Measurements from ENCODE around the gene PAX5.

The PAX5 gene

DNA sequence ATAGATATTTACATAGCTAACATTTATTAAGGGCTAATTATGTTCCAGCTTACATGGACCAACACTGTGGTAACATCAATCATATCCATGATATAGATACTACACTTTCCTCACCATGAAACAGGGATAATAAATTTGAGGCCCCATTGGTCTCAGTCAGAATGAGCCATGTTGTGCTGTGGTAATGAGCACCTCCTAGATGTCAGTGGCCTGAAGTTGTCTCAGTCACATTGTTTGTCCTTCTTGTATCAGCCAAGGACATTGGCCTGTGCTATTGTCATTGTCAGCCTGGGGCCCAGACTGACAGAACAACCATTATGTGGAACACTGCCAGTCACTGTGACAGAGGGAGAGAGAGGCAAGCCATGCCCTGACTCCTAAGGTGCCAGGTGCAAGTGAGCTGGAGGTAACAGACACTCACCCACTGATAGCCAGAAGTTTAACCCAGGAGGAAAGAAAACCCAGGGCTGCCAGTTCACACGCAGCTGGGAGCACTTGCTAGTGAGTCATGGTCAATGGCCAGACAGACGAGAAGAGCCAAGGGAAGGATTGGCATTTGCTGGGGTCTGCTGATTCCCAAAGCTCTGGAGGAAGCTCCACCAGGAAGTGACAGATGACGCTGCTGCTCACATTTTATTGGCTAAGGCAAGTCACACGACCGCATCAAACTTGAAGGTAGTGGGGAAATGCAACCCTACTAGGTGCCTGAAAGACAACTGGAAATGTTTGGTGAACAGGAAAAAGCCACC lies 237.2 kb downstream of the PAX5 start:
- TF ChIP-seq FOXM1 (IDR thresholded peaks at IDR 0.05; ENCODE audit: borderline replicate concordance, low read depth) (no peak), CEBPB (IDR thresholded peaks at IDR 0.05) (no peak), YY1 (IDR thresholded peaks at IDR 0.05; ENCODE audit: low read depth) (no peak), RAD21 (IDR thresholded peaks at IDR 0.05; ENCODE audit: low read depth) (no peak), TAF1 (IDR thresholded peaks at IDR 0.05; ENCODE audit: low read depth) (no peak), CREB1 (IDR thresholded peaks at IDR 0.05; ENCODE audit: low read depth) (no peak), TCF12 (IDR thresholded peaks at IDR 0.05; ENCODE audit: low read depth) (no peak), EGR1 (IDR thresholded peaks at IDR 0.05) (no peak), NFIC (IDR thresholded peaks at IDR 0.05) (no peak), TEAD4 (IDR thresholded peaks at IDR 0.05) (no peak), EP300 (IDR thresholded peaks at IDR 0.05; ENCODE audit: borderline replicate concordance) (no peak)
- TF ChIP-seq, protein P1, sequence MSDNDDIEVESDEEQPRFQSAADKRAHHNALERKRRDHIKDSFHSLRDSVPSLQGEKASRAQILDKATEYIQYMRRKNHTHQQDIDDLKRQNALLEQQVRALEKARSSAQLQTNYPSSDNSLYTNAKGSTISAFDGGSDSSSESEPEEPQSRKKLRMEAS (IDR thresholded peaks at IDR 0.05) = no peak
- TF ChIP-seq, protein P2, sequence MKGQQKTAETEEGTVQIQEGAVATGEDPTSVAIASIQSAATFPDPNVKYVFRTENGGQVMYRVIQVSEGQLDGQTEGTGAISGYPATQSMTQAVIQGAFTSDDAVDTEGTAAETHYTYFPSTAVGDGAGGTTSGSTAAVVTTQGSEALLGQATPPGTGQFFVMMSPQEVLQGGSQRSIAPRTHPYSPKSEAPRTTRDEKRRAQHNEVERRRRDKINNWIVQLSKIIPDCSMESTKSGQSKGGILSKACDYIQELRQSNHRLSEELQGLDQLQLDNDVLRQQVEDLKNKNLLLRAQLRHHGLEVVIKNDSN (IDR thresholded peaks at IDR 0.05) = no peak

DNA sequence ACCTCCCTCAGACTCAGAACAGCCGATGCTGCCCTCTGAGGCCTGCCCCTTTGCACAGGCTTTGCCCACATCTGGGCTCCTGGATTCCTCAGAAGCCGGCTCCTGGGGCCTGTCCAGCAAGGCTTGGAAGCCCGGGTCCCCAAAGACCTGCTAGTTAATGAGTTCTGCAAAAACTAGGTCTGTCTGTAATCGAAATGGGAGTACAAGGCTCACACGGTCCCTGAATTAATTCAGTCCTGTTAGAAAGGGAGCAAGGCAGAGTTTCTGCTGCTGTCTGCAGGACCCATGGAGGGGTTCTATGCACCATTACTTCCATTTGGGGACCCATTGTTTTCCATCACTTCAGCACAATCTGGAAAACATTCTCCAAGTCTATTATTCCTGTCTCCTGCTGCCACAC lies 239.6 kb downstream of the PAX5 start:
- TF ChIP-seq, protein P3, sequence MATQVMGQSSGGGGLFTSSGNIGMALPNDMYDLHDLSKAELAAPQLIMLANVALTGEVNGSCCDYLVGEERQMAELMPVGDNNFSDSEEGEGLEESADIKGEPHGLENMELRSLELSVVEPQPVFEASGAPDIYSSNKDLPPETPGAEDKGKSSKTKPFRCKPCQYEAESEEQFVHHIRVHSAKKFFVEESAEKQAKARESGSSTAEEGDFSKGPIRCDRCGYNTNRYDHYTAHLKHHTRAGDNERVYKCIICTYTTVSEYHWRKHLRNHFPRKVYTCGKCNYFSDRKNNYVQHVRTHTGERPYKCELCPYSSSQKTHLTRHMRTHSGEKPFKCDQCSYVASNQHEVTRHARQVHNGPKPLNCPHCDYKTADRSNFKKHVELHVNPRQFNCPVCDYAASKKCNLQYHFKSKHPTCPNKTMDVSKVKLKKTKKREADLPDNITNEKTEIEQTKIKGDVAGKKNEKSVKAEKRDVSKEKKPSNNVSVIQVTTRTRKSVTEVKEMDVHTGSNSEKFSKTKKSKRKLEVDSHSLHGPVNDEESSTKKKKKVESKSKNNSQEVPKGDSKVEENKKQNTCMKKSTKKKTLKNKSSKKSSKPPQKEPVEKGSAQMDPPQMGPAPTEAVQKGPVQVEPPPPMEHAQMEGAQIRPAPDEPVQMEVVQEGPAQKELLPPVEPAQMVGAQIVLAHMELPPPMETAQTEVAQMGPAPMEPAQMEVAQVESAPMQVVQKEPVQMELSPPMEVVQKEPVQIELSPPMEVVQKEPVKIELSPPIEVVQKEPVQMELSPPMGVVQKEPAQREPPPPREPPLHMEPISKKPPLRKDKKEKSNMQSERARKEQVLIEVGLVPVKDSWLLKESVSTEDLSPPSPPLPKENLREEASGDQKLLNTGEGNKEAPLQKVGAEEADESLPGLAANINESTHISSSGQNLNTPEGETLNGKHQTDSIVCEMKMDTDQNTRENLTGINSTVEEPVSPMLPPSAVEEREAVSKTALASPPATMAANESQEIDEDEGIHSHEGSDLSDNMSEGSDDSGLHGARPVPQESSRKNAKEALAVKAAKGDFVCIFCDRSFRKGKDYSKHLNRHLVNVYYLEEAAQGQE (IDR thresholded peaks at IDR 0.05; ENCODE audit: low read depth) = no peak
- TF ChIP-seq RAD21 (IDR thresholded peaks at IDR 0.05; ENCODE audit: low read depth) (no peak), EP300 (IDR thresholded peaks at IDR 0.05; ENCODE audit: borderline replicate concordance) (no peak), TEAD4 (IDR thresholded peaks at IDR 0.05) (no peak), CEBPB (IDR thresholded peaks at IDR 0.05) (no peak), YY1 (IDR thresholded peaks at IDR 0.05; ENCODE audit: low read depth) (no peak), CREB1 (IDR thresholded peaks at IDR 0.05; ENCODE audit: low read depth) (no peak), TCF12 (IDR thresholded peaks at IDR 0.05; ENCODE audit: low read depth) (no peak), FOXM1 (IDR thresholded peaks at IDR 0.05; ENCODE audit: borderline replicate concordance, low read depth) (no peak), TAF1 (IDR thresholded peaks at IDR 0.05; ENCODE audit: low read depth) (no peak)
- TF ChIP-seq, protein P1 (IDR thresholded peaks at IDR 0.05) = no peak

DNA sequence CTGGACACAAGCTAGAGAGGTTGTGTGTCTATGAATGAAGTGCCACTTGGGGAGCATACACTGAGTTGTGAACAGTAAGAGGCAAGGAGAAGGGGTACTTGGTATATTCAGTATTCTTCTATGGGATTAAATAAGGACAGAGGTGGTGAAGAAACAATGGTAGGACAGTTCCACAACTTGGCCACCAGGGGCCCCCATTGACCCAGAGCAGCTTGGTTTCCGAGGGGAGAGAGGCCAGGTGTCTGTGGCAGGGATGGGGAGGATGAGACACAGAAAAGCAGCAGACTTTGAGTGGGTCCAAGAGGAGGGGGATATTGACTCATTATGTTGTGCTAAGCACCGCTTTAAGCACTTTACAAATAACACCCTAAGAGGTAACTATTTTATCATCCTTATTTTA lies 240.8 kb downstream of the PAX5 start:
- TF ChIP-seq TCF12 (IDR thresholded peaks at IDR 0.05; ENCODE audit: low read depth) (no peak), FOXM1 (IDR thresholded peaks at IDR 0.05; ENCODE audit: borderline replicate concordance, low read depth) (no peak), EP300 (IDR thresholded peaks at IDR 0.05; ENCODE audit: borderline replicate concordance) (no peak), CEBPB (IDR thresholded peaks at IDR 0.05) (no peak), CREB1 (IDR thresholded peaks at IDR 0.05; ENCODE audit: low read depth) (no peak)

DNA sequence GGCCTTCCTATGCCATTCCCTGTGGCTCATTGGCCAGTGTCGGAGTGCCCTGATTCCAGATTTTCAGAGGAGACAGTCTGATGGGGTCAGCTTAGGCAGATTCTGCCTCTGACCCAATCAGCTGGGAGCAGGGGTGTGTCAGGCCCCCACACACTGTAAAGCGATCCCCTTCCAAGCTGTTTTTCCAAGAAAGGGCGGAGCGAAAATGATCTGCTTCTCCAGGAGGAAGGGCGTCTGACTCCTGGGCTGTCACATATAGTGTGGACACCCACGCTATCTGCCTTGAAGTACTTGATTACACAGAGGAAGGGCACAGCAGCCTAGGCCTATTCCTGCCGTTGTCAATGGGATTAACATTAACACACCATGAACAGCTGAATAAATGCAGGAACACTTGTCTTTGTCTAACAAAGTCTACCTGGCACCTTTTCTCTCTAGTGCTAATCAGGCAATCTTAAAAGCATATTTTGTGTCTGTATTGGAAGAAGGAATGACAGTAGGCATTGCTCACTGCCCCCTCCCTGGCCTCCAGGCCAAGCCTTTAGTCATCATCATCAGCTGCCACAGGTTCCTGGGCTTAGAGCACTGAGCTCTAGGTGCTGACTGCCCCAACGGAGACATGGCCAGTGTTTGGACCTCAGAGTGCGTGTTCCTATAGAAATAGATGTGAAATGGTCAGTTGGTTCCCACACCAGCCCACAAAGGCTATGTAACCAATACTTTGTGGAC lies 242.7 kb downstream of the PAX5 start:
- no peak for TF ChIP-seq RAD21 (IDR thresholded peaks at IDR 0.05; ENCODE audit: low read depth)
- TF ChIP-seq, protein P3 (IDR thresholded peaks at IDR 0.05; ENCODE audit: low read depth) = no peak
- TF ChIP-seq YY1 (IDR thresholded peaks at IDR 0.05; ENCODE audit: low read depth) = no peak
- TF ChIP-seq TAF1 (IDR thresholded peaks at IDR 0.05; ENCODE audit: low read depth) = no peak
- TF ChIP-seq TEAD4 (IDR thresholded peaks at IDR 0.05) = no peak
- no peak for TF ChIP-seq CEBPB (IDR thresholded peaks at IDR 0.05)
- no peak for TF ChIP-seq NFIC (IDR thresholded peaks at IDR 0.05)
- TF ChIP-seq ZBTB7A (IDR thresholded peaks at IDR 0.05; ENCODE audit: low read depth) = no peak
- no peak for TF ChIP-seq EGR1 (IDR thresholded peaks at IDR 0.05)
- TF ChIP-seq, protein P1 (IDR thresholded peaks at IDR 0.05) = no peak
- TF ChIP-seq FOXM1 (IDR thresholded peaks at IDR 0.05; ENCODE audit: borderline replicate concordance, low read depth) = no peak

DNA sequence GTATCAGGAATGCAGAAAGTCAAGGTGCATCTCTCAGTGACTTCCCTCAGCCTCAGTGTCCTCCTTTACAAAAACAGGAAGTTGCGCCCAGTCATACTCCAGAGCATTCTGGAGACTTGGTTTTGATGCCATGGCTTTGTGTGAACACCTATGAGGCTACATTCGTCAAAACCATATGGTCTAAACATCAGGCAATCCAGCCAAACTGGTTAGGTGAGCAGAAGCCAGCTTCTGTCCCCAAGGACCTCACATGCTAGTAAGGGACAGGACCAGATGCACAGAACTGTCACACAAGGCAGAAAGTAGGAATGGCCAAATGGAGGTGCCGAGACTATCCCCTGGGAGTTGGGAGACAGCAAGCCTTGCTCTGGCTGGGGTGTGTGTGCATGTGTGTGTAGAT lies 244.2 kb downstream of the PAX5 start:
- no peak for TF ChIP-seq CEBPB (IDR thresholded peaks at IDR 0.05)
- TF ChIP-seq NFIC (IDR thresholded peaks at IDR 0.05) = no peak
- no peak for TF ChIP-seq FOXM1 (IDR thresholded peaks at IDR 0.05; ENCODE audit: borderline replicate concordance, low read depth)
- TF ChIP-seq CREB1 (IDR thresholded peaks at IDR 0.05; ENCODE audit: low read depth) = no peak
- TF ChIP-seq TCF12 (IDR thresholded peaks at IDR 0.05; ENCODE audit: low read depth) = no peak
- no peak for TF ChIP-seq EP300 (IDR thresholded peaks at IDR 0.05; ENCODE audit: borderline replicate concordance)
- TF ChIP-seq, protein P3 (IDR thresholded peaks at IDR 0.05; ENCODE audit: low read depth) = no peak
- TF ChIP-seq, protein P1 (IDR thresholded peaks at IDR 0.05) = no peak
- TF ChIP-seq, protein P2 (IDR thresholded peaks at IDR 0.05) = no peak
- TF ChIP-seq EGR1 (IDR thresholded peaks at IDR 0.05) = no peak
- TF ChIP-seq TAF1 (IDR thresholded peaks at IDR 0.05; ENCODE audit: low read depth) = no peak
- TF ChIP-seq TEAD4 (IDR thresholded peaks at IDR 0.05) = no peak
- no peak for TF ChIP-seq RAD21 (IDR thresholded peaks at IDR 0.05; ENCODE audit: low read depth)
- TF ChIP-seq YY1 (IDR thresholded peaks at IDR 0.05; ENCODE audit: low read depth) = no peak
- no peak for TF ChIP-seq ZBTB7A (IDR thresholded peaks at IDR 0.05; ENCODE audit: low read depth)
